ENCODE results near the gene OR6J1. TPM values are rescaled to one million over a fixed set of nuclear protein-coding genes. Genes with fewer than 3 reads are reported as not detected.
"Not testable (repeated sequence)": the region's sequence is repeated elsewhere in the genome, so short reads cannot be mapped to it uniquely, and the experiment has no call there.

The OR6J1 gene
- polyA plus RNA-seq, 3 donors = not detected

DNA sequence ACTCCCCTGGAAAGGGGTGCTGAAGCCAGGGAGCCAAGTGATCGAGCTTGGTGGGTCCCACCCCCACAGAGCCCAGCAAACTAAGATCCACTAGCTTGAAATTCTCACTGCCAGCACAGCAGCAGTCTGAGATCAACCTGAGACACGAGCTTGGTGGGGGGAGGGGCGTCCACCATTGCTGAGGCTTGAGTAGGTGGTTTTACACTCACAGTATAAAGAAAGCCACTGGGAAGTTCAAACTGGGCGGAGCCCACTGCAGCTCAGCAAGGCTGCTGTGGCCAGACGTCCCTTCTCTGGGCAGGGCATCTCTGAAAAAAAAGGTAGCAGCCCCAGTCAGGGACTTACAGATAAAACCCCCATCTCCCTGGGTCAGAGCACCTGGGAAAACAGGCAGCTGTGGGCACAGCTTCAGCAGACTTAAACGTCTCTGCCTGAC is 42.0 kb upstream of the OR6J1 start:
- H2AFZ ChIP-seq (ENCODE audit: insufficient read depth, low read depth, low read length, poor library complexity, severe bottlenecking); H3K4me1 ChIP-seq (ENCODE audit: control insufficient read depth in 1 of 2, insufficient read depth in 2 of 2, low read length in 2 of 2); DNase-seq; H3K36me3 ChIP-seq (replicated peaks in 1 of 2; ENCODE audit: control insufficient read depth in 1 of 2, insufficient read depth in 2 of 2, low read length in 2 of 2); intact Hi-C loops (cut with micrococcal nuclease); H3K27ac ChIP-seq (ENCODE audit: low read depth in 1 of 2, low read length in 2 of 2); H3K9me3 ChIP-seq (replicated peaks in 1 of 2; ENCODE audit: control insufficient read depth in 1 of 2, insufficient read depth in 1 of 2, low read length in 2 of 2); H3K4me3 Mint-ChIP-seq; H3K36me3 Mint-ChIP-seq; H3K9ac ChIP-seq (ENCODE audit: insufficient read depth, low read length, poor library complexity, severe bottlenecking); H3K4me2 ChIP-seq (replicated peaks; ENCODE audit: extremely low read depth, low read length, poor library complexity, severe bottlenecking); H3K27me3 ChIP-seq (ENCODE audit: control insufficient read depth in 2 of 2, insufficient read depth in 2 of 2, low read length in 2 of 2); H3K4me3 ChIP-seq (replicated peaks in 1 of 3; ENCODE audit: low read depth in 2 of 3, low read length in 3 of 3); H3K79me2 ChIP-seq (ENCODE audit: insufficient read depth, low read length); H4K20me1 ChIP-seq (ENCODE audit: insufficient read depth, low read length): not testable (repeated sequence)
- Mint-ChIP-seq H3K27ac (peak overlapping the region in 1 of 7 donors; percentile 20), H3K4me1 (peaks cover 15% of the 10 kb centered on the region), H3K27me3 (ENCODE audit: low read depth in 3 of 3) (peaks cover 23 to 40% (median 31%) of the 10 kb centered on the region in 3 donors), H3K9me3 (peaks cover 5 to 23% (median 15%) of the 10 kb centered on the region in 7 donors)
- WGBS (ENCODE audit: insufficient coverage) = 54% methylated on average over 5 of the region's 6 CpGs

DNA sequence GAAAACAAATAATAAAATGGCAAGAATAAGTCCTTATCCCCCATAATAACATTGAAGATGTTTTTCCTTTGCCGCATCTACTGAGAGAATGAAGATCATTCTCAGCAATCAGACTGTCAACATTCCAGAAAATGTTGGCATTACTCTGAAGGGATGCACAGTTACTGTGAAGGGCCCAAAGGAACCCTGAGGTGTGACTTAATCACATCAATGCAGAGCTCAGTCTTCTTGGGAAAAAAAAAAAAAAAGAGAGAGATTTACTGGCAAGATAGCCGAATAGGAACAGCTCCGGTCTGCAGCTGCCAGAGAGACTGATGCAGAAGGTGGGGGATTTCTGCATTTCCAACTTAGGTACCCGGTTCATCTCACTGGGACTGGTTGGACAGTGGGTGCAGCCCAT is 41.3 kb upstream of the OR6J1 start:
- Histone ChIP-seq H3K9ac (ENCODE audit: insufficient read depth, low read length, poor library complexity, severe bottlenecking) (no peak overlapping the region), H3K4me2 (replicated peaks; ENCODE audit: extremely low read depth, low read length, poor library complexity, severe bottlenecking) (no peak overlapping the region), H3K27ac (ENCODE audit: low read depth in 1 of 2, low read length in 2 of 2) (no peak overlapping the region), H3K36me3 (replicated peaks in 1 of 2; ENCODE audit: control insufficient read depth in 1 of 2, insufficient read depth in 2 of 2, low read length in 2 of 2) (no peaks in the 10 kb centered on the region), H3K27me3 (ENCODE audit: control insufficient read depth in 2 of 2, insufficient read depth in 2 of 2, low read length in 2 of 2) (peaks cover 2 to 7% of the 10 kb centered on the region in 2 donors), H2AFZ (ENCODE audit: insufficient read depth, low read depth, low read length, poor library complexity, severe bottlenecking) (no peak overlapping the region), H4K20me1 (ENCODE audit: insufficient read depth, low read length) (no peaks in the 10 kb centered on the region), H3K79me2 (ENCODE audit: insufficient read depth, low read length) (no peaks in the 10 kb centered on the region), H3K9me3 (replicated peaks in 1 of 2; ENCODE audit: control insufficient read depth in 1 of 2, insufficient read depth in 1 of 2, low read length in 2 of 2) (peaks cover 0 to 4% of the 10 kb centered on the region in 2 donors), H3K4me3 (replicated peaks in 1 of 3; ENCODE audit: low read depth in 2 of 3, low read length in 3 of 3) (no peak overlapping the region), H3K4me1 (ENCODE audit: control insufficient read depth in 1 of 2, insufficient read depth in 2 of 2, low read length in 2 of 2) (peaks cover 1% of the 10 kb centered on the region in 2 donors)
- WGBS (ENCODE audit: insufficient coverage) = 90% methylated on average over 4 of the region's 4 CpGs
- intact Hi-C loops (cut with micrococcal nuclease) = no loop called here
- TF ChIP-seq, protein P1, sequence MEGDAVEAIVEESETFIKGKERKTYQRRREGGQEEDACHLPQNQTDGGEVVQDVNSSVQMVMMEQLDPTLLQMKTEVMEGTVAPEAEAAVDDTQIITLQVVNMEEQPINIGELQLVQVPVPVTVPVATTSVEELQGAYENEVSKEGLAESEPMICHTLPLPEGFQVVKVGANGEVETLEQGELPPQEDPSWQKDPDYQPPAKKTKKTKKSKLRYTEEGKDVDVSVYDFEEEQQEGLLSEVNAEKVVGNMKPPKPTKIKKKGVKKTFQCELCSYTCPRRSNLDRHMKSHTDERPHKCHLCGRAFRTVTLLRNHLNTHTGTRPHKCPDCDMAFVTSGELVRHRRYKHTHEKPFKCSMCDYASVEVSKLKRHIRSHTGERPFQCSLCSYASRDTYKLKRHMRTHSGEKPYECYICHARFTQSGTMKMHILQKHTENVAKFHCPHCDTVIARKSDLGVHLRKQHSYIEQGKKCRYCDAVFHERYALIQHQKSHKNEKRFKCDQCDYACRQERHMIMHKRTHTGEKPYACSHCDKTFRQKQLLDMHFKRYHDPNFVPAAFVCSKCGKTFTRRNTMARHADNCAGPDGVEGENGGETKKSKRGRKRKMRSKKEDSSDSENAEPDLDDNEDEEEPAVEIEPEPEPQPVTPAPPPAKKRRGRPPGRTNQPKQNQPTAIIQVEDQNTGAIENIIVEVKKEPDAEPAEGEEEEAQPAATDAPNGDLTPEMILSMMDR (IDR thresholded peaks at IDR 0.05) = no peak
- Mint-ChIP-seq H3K27ac (no peak overlapping the region), H3K9me3 (peaks cover 5 to 23% (median 15%) of the 10 kb centered on the region in 7 donors), H3K4me3 (peak overlapping the region in 1 of 2 donors; percentile 35), H3K4me1 (peaks cover 8% of the 10 kb centered on the region), H3K27me3 (ENCODE audit: low read depth in 3 of 3) (peaks cover 23 to 40% (median 30%) of the 10 kb centered on the region in 3 donors), H3K36me3 (no peaks in the 10 kb centered on the region)
- DNase-seq = no peak

DNA sequence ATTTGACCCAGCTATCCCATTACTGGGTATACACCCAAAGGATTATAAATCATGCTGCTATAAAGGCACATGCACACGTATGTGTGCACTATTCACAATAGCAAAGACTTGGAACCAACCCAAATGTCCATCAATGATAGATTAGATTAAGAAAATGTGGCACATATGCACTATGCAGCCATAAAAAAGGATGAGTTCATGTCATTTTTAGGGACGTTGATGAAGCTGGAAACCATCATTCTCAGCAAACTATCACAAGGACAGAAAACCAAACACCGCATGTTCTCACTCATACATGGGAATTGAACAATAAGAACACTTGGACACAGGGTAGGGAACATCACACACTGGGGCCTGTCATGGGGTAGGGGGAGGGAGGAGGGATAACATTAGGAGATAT is 39.3 kb upstream of the OR6J1 start:
- H3K36me3 Mint-ChIP-seq; intact Hi-C loops (cut with micrococcal nuclease): not testable (repeated sequence)
- no CpG with 5 or more reads among the region's 3 CpGs for WGBS (ENCODE audit: insufficient coverage)

More for the DNA sequence above, 39.3 kb upstream of the OR6J1 start:
- not testable (repeated sequence) for H3K27me3 ChIP-seq (ENCODE audit: control insufficient read depth in 2 of 2, insufficient read depth in 2 of 2, low read length in 2 of 2); H3K4me2 ChIP-seq (replicated peaks; ENCODE audit: extremely low read depth, low read length, poor library complexity, severe bottlenecking); H3K4me3 ChIP-seq (replicated peaks in 1 of 3; ENCODE audit: low read depth in 2 of 3, low read length in 3 of 3); H3K27ac Mint-ChIP-seq; H3K27ac ChIP-seq (ENCODE audit: low read depth in 1 of 2, low read length in 2 of 2); H2AFZ ChIP-seq (ENCODE audit: insufficient read depth, low read depth, low read length, poor library complexity, severe bottlenecking); H3K9me3 ChIP-seq (replicated peaks in 1 of 2; ENCODE audit: control insufficient read depth in 1 of 2, insufficient read depth in 1 of 2, low read length in 2 of 2); H3K4me3 Mint-ChIP-seq; H3K36me3 ChIP-seq (replicated peaks in 1 of 2; ENCODE audit: control insufficient read depth in 1 of 2, insufficient read depth in 2 of 2, low read length in 2 of 2); DNase-seq; H3K4me1 Mint-ChIP-seq; H3K79me2 ChIP-seq (ENCODE audit: insufficient read depth, low read length); H3K4me1 ChIP-seq (ENCODE audit: control insufficient read depth in 1 of 2, insufficient read depth in 2 of 2, low read length in 2 of 2); H3K9ac ChIP-seq (ENCODE audit: insufficient read depth, low read length, poor library complexity, severe bottlenecking); H4K20me1 ChIP-seq (ENCODE audit: insufficient read depth, low read length)
- peaks cover 25 to 39% (median 26%) of the 10 kb centered on the region in 3 donors for H3K27me3 Mint-ChIP-seq (ENCODE audit: low read depth in 3 of 3)
- peaks cover 0 to 14% (median 7%) of the 10 kb centered on the region in 7 donors for H3K9me3 Mint-ChIP-seq
